Spinal cord (tissue), 10 donors: ENCODE data around the gene MB21D2. TPM values are rescaled to one million over a fixed set of nuclear protein-coding genes. Genes with fewer than 3 reads are reported as not detected.

Experiments used
- DNase-seq, 6 donors: peaks; one replicate each; pipeline versions ENCODE4 v3.0.0 to v3.0.0-alpha.2; 2013 to 2015; ENCODE audit warnings: low spot score in 6 of 6, low read depth in 4 of 6
- H3K27ac ChIP-seq: one replicate; pipeline ENCODE4 v1.5.1; 2013; ENCODE audit warnings: low read depth, low read length, control low read depth
- H3K27me3 ChIP-seq: one replicate; pipeline ENCODE4 v1.6.1; 2013; ENCODE audit warnings: low read length; ENCODE audit not compliant: control insufficient read depth, insufficient read depth
- H3K36me3 ChIP-seq: one replicate; pipeline ENCODE4 v1.6.1; 2013; ENCODE audit warnings: low read length; ENCODE audit not compliant: control insufficient read depth, insufficient read depth
- H3K4me1 ChIP-seq: one replicate; pipeline ENCODE4 v1.6.1; 2013; ENCODE audit warnings: low read length; ENCODE audit not compliant: control insufficient read depth, insufficient read depth
- H3K4me3 ChIP-seq: one replicate; pipeline ENCODE4 v1.5.1; 2013; ENCODE audit warnings: low read depth, low read length, control low read depth
- H3K9me3 ChIP-seq: one replicate; pipeline ENCODE4 v1.6.1; 2013; ENCODE audit warnings: low read length; ENCODE audit not compliant: control insufficient read depth, insufficient read depth
- WGBS: methylation state at CpG from one replicate; pipeline ENCODE4 v1.1.5; 2013; ENCODE audit warnings: missing lambda C conversion rate; ENCODE audit not compliant: insufficient coverage; 5-methylcytosine and 5-hydroxymethylcytosine counted together
- polyA plus RNA-seq, 2 donors: library from polyadenylated mRNA; unstranded; fragments of 120-200 nt; gene quantifications; one replicate each; pipeline ENCODE4 v1.2.1, GENCODE V29; 2013; ENCODE audit not compliant: insufficient read length in 2 of 2
- total RNA-seq, 2 donors: library from RNA; depleted of rRNA in 1 of 2; stranded (reverse); fragments of 120-200 nt in 1 of 2; fragments of >200 nt in 1 of 2; gene quantifications; one replicate each; pipeline versions ENCODE4 v1.2.3 to v1.2.4, GENCODE V29; 2013 to 2014
- donor health status: healthy.

Gene MB21D2
- total and polyA plus RNA-seq, 4 donors = 9.5 to 23.4 (median 21.1) TPM

GRCh38 chr3:192825216-192825615, 92.4 kb downstream of the MB21D2 start:
- Histone ChIP-seq H3K27ac (no peak overlapping the region), H3K9me3 (no peaks in the 10 kb centered on the region), H3K4me3 (no peak overlapping the region), H3K4me1 (no peaks in the 10 kb centered on the region), H3K27me3 (no peaks in the 10 kb centered on the region), H3K36me3 (no peaks in the 10 kb centered on the region)
- WGBS = 40% methylated on average over 1 of the region's 1 CpG
- DNase-seq = peak in 1 of 6 donors; percentile 75

- Histone ChIP-seq H3K9me3 (no peaks in the 10 kb centered on the region), H3K4me3 (no peak overlapping the region), H3K4me1 (peaks cover 1% of the 10 kb centered on the region), H3K36me3 (no peaks in the 10 kb centered on the region), H3K27me3 (no peaks in the 10 kb centered on the region), H3K27ac (no peak overlapping the region)
- no peak for DNase-seq
- no CpG with 5 or more reads among the region's 2 CpGs for WGBS
Measured at GRCh38 chr3:192824313-192824712, 93.3 kb downstream of the MB21D2 start.

GRCh38 chr3:192821161-192821560, 96.5 kb downstream of the MB21D2 start:
- Histone ChIP-seq H3K36me3 (no peaks in the 10 kb centered on the region), H3K27ac (no peak overlapping the region), H3K9me3 (no peaks in the 10 kb centered on the region), H3K27me3 (no peaks in the 10 kb centered on the region), H3K4me1 (peaks cover 8% of the 10 kb centered on the region), H3K4me3 (no peak overlapping the region)
- no peak for DNase-seq
- WGBS = 100% methylated on average over 2 of the region's 2 CpGs

GRCh38 chr3:192820161-192820560, 97.5 kb downstream of the MB21D2 start:
- H3K27ac ChIP-seq = no peak overlapping the region
- no peaks in the 10 kb centered on the region for H3K9me3 ChIP-seq
- H3K4me1 ChIP-seq = peaks cover 8% of the 10 kb centered on the region
- no peak overlapping the region for H3K4me3 ChIP-seq
- no peaks in the 10 kb centered on the region for H3K36me3 ChIP-seq
- DNase-seq = no peak
- H3K27me3 ChIP-seq = no peaks in the 10 kb centered on the region
- WGBS = 80% methylated on average over 1 of the region's 5 CpGs

- 70% methylated on average over 3 of the region's 7 CpGs for WGBS
- no peaks in the 10 kb centered on the region for H3K36me3 ChIP-seq
- no peak for DNase-seq
- no peaks in the 10 kb centered on the region for H3K27me3 ChIP-seq
- peaks cover 8% of the 10 kb centered on the region for H3K4me1 ChIP-seq
- H3K4me3 ChIP-seq = no peak overlapping the region
- H3K9me3 ChIP-seq = no peaks in the 10 kb centered on the region
- no peak overlapping the region for H3K27ac ChIP-seq
Measured at GRCh38 chr3:192819001-192819569, 98.6 kb downstream of the MB21D2 start.

- no CpG with 5 or more reads among the region's 1 CpG for WGBS
- H3K36me3 ChIP-seq = no peaks in the 10 kb centered on the region
- no peak overlapping the region for H3K27ac ChIP-seq
- no peaks in the 10 kb centered on the region for H3K9me3 ChIP-seq
- no peak for DNase-seq
- no peak overlapping the region for H3K4me3 ChIP-seq
- H3K27me3 ChIP-seq = no peaks in the 10 kb centered on the region
- H3K4me1 ChIP-seq = peaks cover 8% of the 10 kb centered on the region
Measured at GRCh38 chr3:192818126-192818525, 99.5 kb downstream of the MB21D2 start.

GRCh38 chr3:192817506-192817905, 100.2 kb downstream of the MB21D2 start:
- WGBS = 74% methylated on average over 4 of the region's 4 CpGs
- Histone ChIP-seq H3K4me3 (no peak overlapping the region), H3K4me1 (peaks cover 8% of the 10 kb centered on the region)

GRCh38 chr3:192817053-192817452, 100.6 kb downstream of the MB21D2 start:
- no CpG with 5 or more reads among the region's 1 CpG for WGBS
- H3K4me3 ChIP-seq = no peak overlapping the region
- DNase-seq = no peak
- peaks cover 8% of the 10 kb centered on the region for H3K4me1 ChIP-seq
- no peak overlapping the region for H3K27ac ChIP-seq
- no peaks in the 10 kb centered on the region for H3K27me3 ChIP-seq
- H3K9me3 ChIP-seq = no peaks in the 10 kb centered on the region
- H3K36me3 ChIP-seq = no peaks in the 10 kb centered on the region

More at GRCh38 chr3:192817506-192817905, 100.2 kb downstream of the MB21D2 start:
- H3K9me3 ChIP-seq = no peaks in the 10 kb centered on the region
- H3K27ac ChIP-seq = no peak overlapping the region
- no peak for DNase-seq
- no peaks in the 10 kb centered on the region for H3K27me3 ChIP-seq
- no peaks in the 10 kb centered on the region for H3K36me3 ChIP-seq

GRCh38 chr3:192816351-192816750, 101.3 kb downstream of the MB21D2 start:
- no peaks in the 10 kb centered on the region for H3K36me3 ChIP-seq
- peaks cover 8% of the 10 kb centered on the region for H3K4me1 ChIP-seq
- H3K4me3 ChIP-seq = no peak overlapping the region
- no peaks in the 10 kb centered on the region for H3K27me3 ChIP-seq
- H3K9me3 ChIP-seq = no peaks in the 10 kb centered on the region
- 58% methylated on average over 4 of the region's 4 CpGs for whole genome bisulfite sequencing
- DNase-seq = peak in 5 of 6 donors; percentile 54 to 92 (median 57)
- H3K27ac ChIP-seq = no peak overlapping the region

GRCh38 chr3:192812743-192813383, 104.8 kb downstream of the MB21D2 start:
- Histone ChIP-seq H3K27me3 (no peaks in the 10 kb centered on the region), H3K36me3 (no peaks in the 10 kb centered on the region), H3K27ac (no peak overlapping the region), H3K9me3 (no peaks in the 10 kb centered on the region), H3K4me1 (peaks cover 4% of the 10 kb centered on the region), H3K4me3 (no peak overlapping the region)
- DNase-seq = peak; percentile 57 to 95 (median 70)
- no CpG with 5 or more reads among the region's 4 CpGs for WGBS
